PC-9 (cell line): Measurements from ENCODE around the gene ABRACL.
"Not testable (repeated sequence)": the region's sequence is repeated elsewhere in the genome, so short reads cannot be mapped to it uniquely, and the experiment has no call there.

ENCODE experiments used
- CTCF ChIP-seq: fragments of 200-600 bp; sonication (generic); conservative IDR thresholded peaks from 2 replicates; pipeline ENCODE4 v1.6.1; 2017; ENCODE audit warnings: mixed run types, antibody characterized with exemption, mild to moderate bottlenecking, moderate library complexity
- EZH2 ChIP-seq: fragments of 200-600 bp; sonication (generic); IDR thresholded peaks from 2 replicates; pipeline ENCODE4 v1.8.0; 2017; ENCODE audit warnings: antibody characterized with exemption, low read depth

GRCh38 chr6:139025416-139025815 lies 3.1 kb upstream of the ABRACL start:
- not testable (repeated sequence) for TF ChIP-seq CTCF, EZH2
